Right lobe of liver (tissue), 6 donors: Measurements from ENCODE around the gene GCK. TPM values are rescaled to one million over a fixed set of nuclear protein-coding genes. Genes with fewer than 3 reads are reported as not detected.

Experiments
- ATAC-seq, 4 donors: fragments of 200-7000 bp; cut with Tn5 transposase; one replicate each; pipeline ENCODE4 v1.9.1; 2020; ENCODE audit warnings: mild to moderate bottlenecking in 4 of 4, moderate library complexity in 4 of 4
- DNase-seq, 3 donors: peaks; one replicate each; pipeline ENCODE4 v3.0.0-alpha.2; 2020
- H3K27ac ChIP-seq, 3 donors: fragments of 200-600 bp; one replicate each; pipeline ENCODE4 v1.8.0; 2022
- H3K27me3 ChIP-seq, 2 donors: fragments of 200-600 bp; one replicate each; pipeline ENCODE4 v1.8.0; 2022
- H3K36me3 ChIP-seq, 4 donors: fragments of 200-600 bp; sonication (generic) in 1 of 4; one replicate each; pipeline versions ENCODE4 v1.5.1 to v1.8.0; 2017 to 2022; ENCODE audit warnings: control low read depth in 1 of 4
- H3K4me1 ChIP-seq, 4 donors: fragments of 200-600 bp; sonication (generic) in 1 of 4; one replicate each; pipeline versions ENCODE4 v1.5.1 to v1.8.0; 2017 to 2022; ENCODE audit warnings: control low read depth in 1 of 4
- H3K4me3 ChIP-seq, 3 donors: fragments of 200-600 bp; one replicate each; pipeline ENCODE4 v1.8.0; 2022
- H3K9me3 ChIP-seq, 4 donors: fragments of 200-600 bp; sonication (generic) in 1 of 4; one replicate each; pipeline versions ENCODE4 v1.5.1 to v1.8.0; 2017 to 2022; ENCODE audit warnings: control low read depth in 1 of 4
- POLR2A ChIP-seq: fragments of 450-650 bp; IDR thresholded peaks from one replicate; pipeline ENCODE4 v1.6.1; 2017; ENCODE audit warnings: antibody characterized with exemption, mild to moderate bottlenecking
- WGBS: methylation state at CpG from one replicate; pipeline ENCODE4 v1.1.6; 2018; ENCODE audit warnings: low coverage, low lambda C conversion rate; ENCODE audit not compliant: insufficient coverage; ENCODE audit errors: missing lambda C conversion rate; 5-methylcytosine and 5-hydroxymethylcytosine counted together
- intact Hi-C, 2 donors: fragments of 100-400 bp; cut with DNase I; formaldehyde crosslinking; loops; one replicate each; pipeline versions ENCODE4 v1.11.2 to v1.14.1; 2022
- total RNA-seq, 6 experiments: library from RNA; depleted of rRNA in 2 of 6; stranded (reverse); fragments of >200 nt in 2 of 6; fragmentation: NEBNext Ultra II Directional in 3 of 6; extraction: Animal tissue kit (Norgen Biotek cat#: 25700) in 3 of 6; gene quantifications; one replicate each; pipeline versions ENCODE4 v1.1.0 to v1.2.4, GENCODE V29; 2016 to 2023
- TF ChIP-seq, protein P1 (sequence below), 4 donors: fragments of 200-600 bp in 3 of 4; fragments of 450-650 bp in 1 of 4; IDR thresholded peaks; one replicate each; pipeline versions ENCODE4 v1.5.1 to v1.8.0; 2016 to 2022; ENCODE audit warnings: antibody characterized with exemption in 4 of 4, mild to moderate bottlenecking in 2 of 4
- donor health status: DM: no; HTN: yes; CAD: no.
- donor health status: DM: no; HTN: no; CAD: no.
- donor health status: DM: no; HTN: no; CAD: no.
- donor health status: DM: no; HTN: yes; CAD: no.
- donor health status: DM: no; HTN: yes; CAD: no.

The GCK gene
- total RNA-seq, 6 experiments from 2014 or later: 0.50 to 5.9 (median 2.0) TPM

DNA sequence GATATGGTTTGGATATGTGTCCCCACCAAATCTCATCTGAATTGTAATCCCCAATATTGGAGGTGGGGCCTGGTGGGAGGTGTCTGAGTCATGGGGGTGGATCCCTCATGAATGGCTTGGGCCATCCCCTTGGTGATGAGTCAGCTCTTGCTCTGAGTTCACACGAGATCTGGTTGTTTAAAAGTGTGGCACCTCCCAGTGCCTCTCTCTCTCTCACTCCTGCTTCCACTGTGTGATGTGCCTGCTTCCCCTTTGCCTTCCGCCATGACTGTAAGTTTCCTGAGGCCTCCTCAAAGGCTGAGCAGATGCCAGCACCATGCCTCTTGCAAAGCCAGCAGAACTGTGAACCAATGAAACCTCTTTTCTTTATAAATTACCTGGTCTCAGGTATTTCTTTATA is 4.8 kb upstream of the GCK start:
- no CpG with 5 or more reads among the region's 2 CpGs for WGBS
- intact Hi-C loops: loop anchor here in 1 of 2 donors (10.0 kb wide), 1 partner anchor 59 kb away; no protein-coding TSS in a partner anchor
- Histone ChIP-seq H3K27ac (no peak overlapping the region), H3K36me3 (no peaks in the 10 kb centered on the region), H3K27me3 (no peaks in the 10 kb centered on the region), H3K4me3 (no peak overlapping the region), H3K9me3 (no peaks in the 10 kb centered on the region), H3K4me1 (no peaks in the 10 kb centered on the region)
- no peak for DNase-seq
- TF ChIP-seq, protein P1, sequence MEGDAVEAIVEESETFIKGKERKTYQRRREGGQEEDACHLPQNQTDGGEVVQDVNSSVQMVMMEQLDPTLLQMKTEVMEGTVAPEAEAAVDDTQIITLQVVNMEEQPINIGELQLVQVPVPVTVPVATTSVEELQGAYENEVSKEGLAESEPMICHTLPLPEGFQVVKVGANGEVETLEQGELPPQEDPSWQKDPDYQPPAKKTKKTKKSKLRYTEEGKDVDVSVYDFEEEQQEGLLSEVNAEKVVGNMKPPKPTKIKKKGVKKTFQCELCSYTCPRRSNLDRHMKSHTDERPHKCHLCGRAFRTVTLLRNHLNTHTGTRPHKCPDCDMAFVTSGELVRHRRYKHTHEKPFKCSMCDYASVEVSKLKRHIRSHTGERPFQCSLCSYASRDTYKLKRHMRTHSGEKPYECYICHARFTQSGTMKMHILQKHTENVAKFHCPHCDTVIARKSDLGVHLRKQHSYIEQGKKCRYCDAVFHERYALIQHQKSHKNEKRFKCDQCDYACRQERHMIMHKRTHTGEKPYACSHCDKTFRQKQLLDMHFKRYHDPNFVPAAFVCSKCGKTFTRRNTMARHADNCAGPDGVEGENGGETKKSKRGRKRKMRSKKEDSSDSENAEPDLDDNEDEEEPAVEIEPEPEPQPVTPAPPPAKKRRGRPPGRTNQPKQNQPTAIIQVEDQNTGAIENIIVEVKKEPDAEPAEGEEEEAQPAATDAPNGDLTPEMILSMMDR (IDR thresholded peaks at IDR 0.05): no peak
- TF ChIP-seq POLR2A: no peak
- no peak for ATAC-seq

DNA sequence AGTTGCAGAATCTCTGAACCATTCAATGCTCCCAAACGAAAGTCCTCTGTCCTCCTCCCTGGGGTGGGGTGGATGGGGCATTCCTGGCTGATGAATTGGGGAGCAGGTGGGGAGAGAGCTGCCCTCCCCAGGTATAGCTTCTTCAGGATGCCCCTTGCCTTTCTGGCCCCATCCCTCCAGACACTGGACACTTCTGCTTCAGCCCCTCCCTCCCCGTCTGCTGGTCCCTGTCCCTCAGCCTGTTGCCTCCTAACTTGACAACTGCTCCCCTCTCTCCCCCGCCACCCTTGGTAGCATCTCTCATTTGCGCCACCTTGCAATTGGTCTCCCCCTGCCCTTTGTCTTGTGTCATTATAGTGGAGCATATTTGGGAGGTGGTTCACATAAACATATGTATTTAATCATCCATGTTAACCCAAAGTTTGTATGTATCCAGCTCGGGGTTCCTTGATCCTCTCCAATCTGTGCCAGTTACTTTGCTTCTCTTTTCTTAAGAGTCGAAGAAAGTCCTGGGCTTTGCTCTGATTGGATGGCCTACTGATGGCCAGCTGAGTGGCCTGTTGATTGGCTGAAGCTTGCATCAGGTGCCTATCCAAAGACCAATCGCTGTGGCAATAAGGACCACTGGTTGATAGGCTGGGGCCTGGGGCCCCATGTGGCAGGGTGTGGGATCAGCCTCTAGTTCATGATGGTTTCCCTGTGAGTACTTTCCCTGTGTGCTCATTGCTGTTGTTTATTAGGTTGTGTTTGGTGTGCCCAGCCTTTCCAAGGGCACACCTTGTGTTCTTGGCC is 4.0 kb upstream of the GCK start:
- Histone ChIP-seq H3K36me3 (no peaks in the 10 kb centered on the region), H3K27ac (no peak overlapping the region), H3K27me3 (no peaks in the 10 kb centered on the region), H3K4me3 (no peak overlapping the region), H3K9me3 (no peaks in the 10 kb centered on the region), H3K4me1 (no peaks in the 10 kb centered on the region)
- ATAC-seq (no peak), DNase-seq (no peak)
- intact Hi-C loops: loop anchor here in 1 of 2 donors (10.0 kb wide), 1 partner anchor 58 kb away; no protein-coding TSS in a partner anchor
- 94% methylated on average over 7 of the region's 7 CpGs for WGBS
- TF ChIP-seq POLR2A: no peak
- TF ChIP-seq, protein P1 (IDR thresholded peaks at IDR 0.05): no peak

DNA sequence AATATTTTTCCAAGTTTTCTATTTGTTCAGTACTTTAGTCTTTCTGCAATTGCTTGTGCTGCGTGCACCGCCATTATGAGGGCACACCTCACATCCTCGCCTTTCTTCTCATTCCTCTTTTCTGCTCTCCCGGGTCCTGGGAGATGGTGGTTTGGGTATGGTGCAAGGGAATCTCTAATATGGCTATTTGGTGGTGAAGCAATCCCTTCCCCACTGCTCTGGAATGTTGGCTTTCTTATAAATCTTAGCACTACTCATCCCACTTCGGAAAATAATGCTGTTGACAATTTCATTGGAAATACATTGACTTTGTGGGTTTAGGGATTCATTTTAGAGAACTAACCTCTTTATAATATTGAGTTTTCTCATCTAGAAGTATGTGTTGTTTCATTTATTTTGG is 1.9 kb upstream of the GCK start:
- intact Hi-C loops: loop anchor here in 1 of 2 donors (10.0 kb wide), 1 partner anchor 56 kb away; no protein-coding TSS in a partner anchor
- ATAC-seq (no peak), DNase-seq (no peak)
- Histone ChIP-seq H3K4me1 (no peaks in the 10 kb centered on the region), H3K9me3 (no peaks in the 10 kb centered on the region), H3K27ac (no peak overlapping the region), H3K27me3 (no peaks in the 10 kb centered on the region), H3K36me3 (no peaks in the 10 kb centered on the region), H3K4me3 (no peak overlapping the region)
- 82% methylated on average over 5 of the region's 5 CpGs for WGBS
- TF ChIP-seq, protein P1 (IDR thresholded peaks at IDR 0.05): no peak
- TF ChIP-seq POLR2A: no peak

DNA sequence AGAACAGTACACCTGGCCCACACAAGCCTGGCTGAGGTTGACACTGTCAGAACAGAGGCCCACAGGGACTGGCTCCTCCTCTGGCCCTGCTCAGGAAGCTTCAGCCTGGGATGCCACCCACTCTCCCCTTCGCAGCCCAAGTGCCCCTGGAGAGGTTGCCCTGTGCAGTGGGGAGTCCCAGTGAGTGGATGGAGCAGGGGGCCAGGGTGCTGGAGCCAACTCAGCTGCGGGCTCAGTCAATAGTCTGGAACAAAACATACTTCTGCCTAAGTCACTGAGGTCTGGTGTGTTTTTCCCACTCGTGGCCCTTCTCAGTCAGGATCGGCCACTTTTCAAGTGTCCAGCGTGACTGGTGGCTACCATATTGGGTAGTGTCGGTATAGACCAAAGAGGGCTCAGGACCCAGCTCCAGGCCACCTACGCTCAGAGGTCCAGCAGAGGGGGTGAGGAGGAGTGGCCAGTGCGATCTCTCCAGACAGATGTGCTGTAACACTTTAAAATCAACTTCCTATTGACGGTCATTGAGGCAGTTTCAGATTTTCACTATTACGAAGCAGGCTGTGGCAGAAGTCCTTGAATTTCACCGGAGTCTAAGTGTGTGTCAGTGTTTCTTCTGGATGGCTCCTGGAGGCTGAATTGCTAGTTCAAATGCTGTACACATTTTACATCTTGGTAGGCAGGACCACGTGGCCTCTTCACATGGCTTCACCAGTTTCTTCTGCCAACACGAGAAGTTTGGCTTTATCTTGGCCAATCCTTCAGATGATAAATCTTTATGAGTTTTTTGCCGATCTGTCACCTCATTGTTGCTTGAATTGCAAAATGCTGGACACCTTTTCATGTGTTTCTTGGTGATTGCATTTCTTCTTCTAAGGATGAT is 994 bp upstream of the GCK start:
- H3K4me3 ChIP-seq: no peak overlapping the region
- H3K9me3 ChIP-seq: no peaks in the 10 kb centered on the region
- ATAC-seq (no peak), DNase-seq (no peak)
- 71% methylated on average over 6 of the region's 14 CpGs for WGBS
- no peaks in the 10 kb centered on the region for H3K27me3 ChIP-seq
- no peaks in the 10 kb centered on the region for H3K36me3 ChIP-seq
- no peak overlapping the region for H3K27ac ChIP-seq
- intact Hi-C loops: loop anchor here in 1 of 2 donors (10.0 kb wide), 1 partner anchor 55 kb away; no protein-coding TSS in a partner anchor
- no peaks in the 10 kb centered on the region for H3K4me1 ChIP-seq
- TF ChIP-seq POLR2A: no peak
- TF ChIP-seq, protein P1 (IDR thresholded peaks at IDR 0.05): no peak
